ENCODE results near the gene CEP85L. TPM values are rescaled to one million over a fixed set of nuclear protein-coding genes. Genes with fewer than 3 reads are reported as not detected.

The CEP85L gene
- total RNA-seq, 1 donor from 2014 or later = 51.5 TPM

DNA sequence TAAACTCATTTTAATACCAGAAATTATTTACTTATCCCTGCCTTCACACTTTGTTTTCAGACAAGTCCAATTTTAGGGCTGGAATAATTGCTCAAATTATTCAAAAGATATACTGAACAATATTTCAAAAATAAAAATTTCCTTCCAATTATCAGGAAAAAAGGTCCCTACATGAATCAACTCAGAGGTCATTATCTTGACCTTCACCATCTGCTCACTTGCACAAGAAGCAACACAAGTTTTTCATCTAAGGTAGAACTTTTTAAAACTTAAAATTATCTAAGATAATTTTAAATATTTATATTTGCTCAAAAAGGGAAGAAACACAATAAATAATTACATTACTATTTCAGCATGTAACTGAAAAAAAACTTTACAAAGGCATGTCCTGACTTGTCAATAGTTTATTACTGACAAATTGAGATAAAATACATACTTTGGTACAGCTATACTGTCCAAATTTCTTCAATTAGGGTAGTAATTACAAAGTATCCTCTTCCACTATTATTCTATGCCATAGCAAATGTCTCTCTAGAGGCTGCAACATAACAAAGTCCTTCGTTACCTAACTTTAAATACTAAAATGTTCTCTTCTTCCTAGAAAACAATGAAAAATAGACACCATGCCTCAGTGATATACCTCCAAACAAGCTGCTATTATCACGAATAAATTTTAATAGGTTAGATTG, 2.4 kb downstream of the CEP85L start:
- peaks cover 11% of the 10 kb centered on the region for H3K9me3 Mint-ChIP-seq (ENCODE audit: unreplicated experiment)
- H3K27me3 Mint-ChIP-seq (ENCODE audit: unreplicated experiment) = peaks cover 9% of the 10 kb centered on the region
- peak overlapping the region; percentile 95 for H3K4me3 Mint-ChIP-seq (ENCODE audit: unreplicated experiment)
- peaks cover 21% of the 10 kb centered on the region for H3K4me1 Mint-ChIP-seq (ENCODE audit: low read depth, unreplicated experiment)
- H3K36me3 Mint-ChIP-seq (ENCODE audit: unreplicated experiment) = no peaks in the 10 kb centered on the region
- H3K27ac Mint-ChIP-seq (ENCODE audit: unreplicated experiment) = peak overlapping the region; percentile 64
- TF ChIP-seq, protein P1, sequence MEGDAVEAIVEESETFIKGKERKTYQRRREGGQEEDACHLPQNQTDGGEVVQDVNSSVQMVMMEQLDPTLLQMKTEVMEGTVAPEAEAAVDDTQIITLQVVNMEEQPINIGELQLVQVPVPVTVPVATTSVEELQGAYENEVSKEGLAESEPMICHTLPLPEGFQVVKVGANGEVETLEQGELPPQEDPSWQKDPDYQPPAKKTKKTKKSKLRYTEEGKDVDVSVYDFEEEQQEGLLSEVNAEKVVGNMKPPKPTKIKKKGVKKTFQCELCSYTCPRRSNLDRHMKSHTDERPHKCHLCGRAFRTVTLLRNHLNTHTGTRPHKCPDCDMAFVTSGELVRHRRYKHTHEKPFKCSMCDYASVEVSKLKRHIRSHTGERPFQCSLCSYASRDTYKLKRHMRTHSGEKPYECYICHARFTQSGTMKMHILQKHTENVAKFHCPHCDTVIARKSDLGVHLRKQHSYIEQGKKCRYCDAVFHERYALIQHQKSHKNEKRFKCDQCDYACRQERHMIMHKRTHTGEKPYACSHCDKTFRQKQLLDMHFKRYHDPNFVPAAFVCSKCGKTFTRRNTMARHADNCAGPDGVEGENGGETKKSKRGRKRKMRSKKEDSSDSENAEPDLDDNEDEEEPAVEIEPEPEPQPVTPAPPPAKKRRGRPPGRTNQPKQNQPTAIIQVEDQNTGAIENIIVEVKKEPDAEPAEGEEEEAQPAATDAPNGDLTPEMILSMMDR (IDR thresholded peaks at IDR 0.05; ENCODE audit: partially characterized antibody, unreplicated experiment) = no peak
- DNase-seq = no peak

DNA sequence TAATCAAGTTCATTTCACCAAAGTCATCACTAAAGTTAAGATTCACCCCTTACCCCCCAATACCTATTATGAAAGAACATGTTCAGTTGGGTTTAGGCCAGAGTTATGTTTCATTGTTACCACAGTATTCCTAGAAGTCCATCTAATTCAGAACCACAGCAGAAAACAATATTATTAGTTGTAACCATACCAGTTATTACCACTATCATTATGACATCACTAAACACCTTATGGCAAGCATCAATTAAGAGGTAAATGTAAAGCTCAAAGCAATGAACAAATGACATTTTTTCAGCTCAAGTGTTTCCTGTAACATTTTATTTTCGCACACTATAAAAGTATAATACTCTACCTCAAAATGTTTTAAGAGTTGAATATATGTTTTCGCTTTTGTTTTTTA, 4.4 kb downstream of the CEP85L start:
- Mint-ChIP-seq H3K4me1 (ENCODE audit: low read depth, unreplicated experiment) (peaks cover 18% of the 10 kb centered on the region), H3K36me3 (ENCODE audit: unreplicated experiment) (no peaks in the 10 kb centered on the region), H3K27ac (ENCODE audit: unreplicated experiment) (no peak overlapping the region), H3K9me3 (ENCODE audit: unreplicated experiment) (peaks cover 8% of the 10 kb centered on the region), H3K27me3 (ENCODE audit: unreplicated experiment) (peaks cover 6% of the 10 kb centered on the region), H3K4me3 (ENCODE audit: unreplicated experiment) (no peak overlapping the region)
- TF ChIP-seq, protein P1 (IDR thresholded peaks at IDR 0.05; ENCODE audit: partially characterized antibody, unreplicated experiment) = no peak
- DNase-seq = no peak

GRCh38 chr6:118645395-118645794, 6.0 kb downstream of the CEP85L start:
- no peaks in the 10 kb centered on the region for H3K36me3 Mint-ChIP-seq (ENCODE audit: unreplicated experiment)
- H3K9me3 Mint-ChIP-seq (ENCODE audit: unreplicated experiment) = peaks cover 6% of the 10 kb centered on the region
- no peak overlapping the region for H3K27ac Mint-ChIP-seq (ENCODE audit: unreplicated experiment)
- peaks cover 18% of the 10 kb centered on the region for H3K4me1 Mint-ChIP-seq (ENCODE audit: low read depth, unreplicated experiment)
- no peak for DNase-seq
- H3K27me3 Mint-ChIP-seq (ENCODE audit: unreplicated experiment) = peaks cover 2% of the 10 kb centered on the region
- H3K4me3 Mint-ChIP-seq (ENCODE audit: unreplicated experiment) = peak overlapping the region; percentile 2
- TF ChIP-seq, protein P1 (IDR thresholded peaks at IDR 0.05; ENCODE audit: partially characterized antibody, unreplicated experiment) = no peak

DNA sequence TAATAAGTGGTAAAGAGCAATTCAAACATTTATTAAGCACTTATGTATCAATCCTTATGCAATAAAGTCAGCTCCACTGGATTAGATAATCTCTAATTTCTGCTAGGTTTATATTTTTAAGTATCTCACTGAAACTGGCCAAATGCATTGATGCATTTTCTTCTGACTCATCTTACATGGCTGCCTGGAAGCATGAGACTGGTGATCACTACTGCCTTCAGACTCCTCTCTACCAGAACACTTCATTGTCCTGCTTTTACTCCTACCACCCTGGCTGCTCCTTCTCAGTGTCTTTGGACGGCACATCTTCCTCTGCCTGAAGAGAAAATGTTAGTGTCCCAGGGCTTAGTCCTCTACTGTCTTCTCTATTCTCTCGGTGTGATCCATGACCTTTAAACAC, 7.4 kb downstream of the CEP85L start:
- DNase-seq = no peak
- H3K4me3 Mint-ChIP-seq (ENCODE audit: unreplicated experiment) = peak overlapping the region; percentile 3
- peaks cover 18% of the 10 kb centered on the region for H3K4me1 Mint-ChIP-seq (ENCODE audit: low read depth, unreplicated experiment)
- TF ChIP-seq, protein P1 (IDR thresholded peaks at IDR 0.05; ENCODE audit: partially characterized antibody, unreplicated experiment) = no peak
- H3K27ac Mint-ChIP-seq (ENCODE audit: unreplicated experiment) = no peak overlapping the region
- H3K9me3 Mint-ChIP-seq (ENCODE audit: unreplicated experiment) = no peaks in the 10 kb centered on the region
- H3K36me3 Mint-ChIP-seq (ENCODE audit: unreplicated experiment) = no peaks in the 10 kb centered on the region
- H3K27me3 Mint-ChIP-seq (ENCODE audit: unreplicated experiment) = no peaks in the 10 kb centered on the region

- Mint-ChIP-seq H3K27ac (ENCODE audit: unreplicated experiment) (no peak overlapping the region), H3K9me3 (ENCODE audit: unreplicated experiment) (no peaks in the 10 kb centered on the region), H3K4me3 (ENCODE audit: unreplicated experiment) (no peak overlapping the region), H3K36me3 (ENCODE audit: unreplicated experiment) (no peaks in the 10 kb centered on the region), H3K4me1 (ENCODE audit: low read depth, unreplicated experiment) (peaks cover 15% of the 10 kb centered on the region), H3K27me3 (ENCODE audit: unreplicated experiment) (no peaks in the 10 kb centered on the region)
- TF ChIP-seq, protein P1 (IDR thresholded peaks at IDR 0.05; ENCODE audit: partially characterized antibody, unreplicated experiment) = no peak
- no peak for DNase-seq
Observed at GRCh38 chr6:118641042-118641441, 10.3 kb downstream of the CEP85L start.

Data from glutamatergic neuron (in vitro differentiated cells).